NCI-H1105 treated with DMSO at 0.1 percent for 48 hours (cell line): ENCODE measurements around the gene LIPT1.
A peak's percentile ranks its signal among the peaks of the same experiment; 100 is the strongest.
"Not testable (repeated sequence)": the region's sequence is repeated elsewhere in the genome, so short reads cannot be mapped to it uniquely, and the experiment has no call there.

ENCODE experiments used
- DNase-seq: peaks from one replicate; lab custom pipeline; 2025; lab: John Stamatoyannopoulos, UW

The LIPT1 gene

GRCh38 chr2:99180755-99181623 lies 26.2 kb downstream of the LIPT1 start, which contains the start of the genes MITD1 and MRPL30:
Gene MITD1 (minus strand): TSS chr2:99181058. CDS start chr2:99180981, 77 bp downstream.
Gene MRPL30 (plus strand): TSS chr2:99181184. CDS start chr2:99186204, 5,020 bp downstream.
- DNase-seq: peak; percentile 91

DNA sequence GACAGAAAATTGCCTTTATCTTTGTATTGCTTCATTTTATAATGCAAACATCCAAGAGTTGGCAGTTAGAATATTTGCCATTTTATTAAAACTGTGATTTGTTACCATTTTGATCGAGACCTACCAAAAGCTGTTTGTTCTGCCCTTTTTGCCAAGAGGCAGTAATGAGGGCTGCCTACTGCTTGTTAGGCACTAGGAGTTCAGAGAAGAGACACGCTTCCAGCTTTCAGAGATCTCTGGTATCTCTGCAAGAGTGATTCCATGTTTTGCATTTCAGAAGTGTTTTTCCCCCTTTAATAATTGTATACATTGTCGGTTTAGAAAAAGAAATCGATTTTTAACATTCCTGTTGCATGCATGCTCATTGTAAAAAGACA lies 26.8 kb downstream of the LIPT1 start:
- no peak for DNase-seq

GRCh38 chr2:99183025-99183424 lies 28.3 kb downstream of the LIPT1 start:
- no peak for DNase-seq

- no peak for DNase-seq
These were observed 30.0 kb downstream of the LIPT1 start for GRCh38 chr2:99184811-99185210.

- no peak for DNase-seq
These were observed 32.2 kb downstream of the LIPT1 start for GRCh38 chr2:99187011-99187410.

- DNase-seq: no peak
These were observed 33.6 kb downstream of the LIPT1 start for GRCh38 chr2:99188357-99188756.

DNA sequence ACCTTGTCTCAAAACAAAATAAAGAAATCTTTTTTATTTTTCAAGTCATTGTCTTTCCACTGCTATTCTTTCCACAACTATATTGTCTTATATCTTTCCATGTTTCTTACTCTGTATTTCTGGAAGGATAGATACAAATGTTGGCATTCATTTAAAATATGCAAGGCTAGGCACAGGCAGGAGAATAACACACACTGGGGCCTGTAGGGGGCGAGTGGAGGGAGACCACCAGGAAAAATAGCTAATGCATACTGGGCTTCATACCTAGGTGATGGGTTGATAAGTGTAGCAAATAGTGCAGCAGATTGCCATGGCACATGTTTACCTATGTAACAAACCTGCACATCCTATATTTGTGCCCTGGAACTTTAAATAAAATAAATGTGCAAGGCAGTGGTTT lies 35.8 kb downstream of the LIPT1 start:
- DNase-seq: no peak

DNA sequence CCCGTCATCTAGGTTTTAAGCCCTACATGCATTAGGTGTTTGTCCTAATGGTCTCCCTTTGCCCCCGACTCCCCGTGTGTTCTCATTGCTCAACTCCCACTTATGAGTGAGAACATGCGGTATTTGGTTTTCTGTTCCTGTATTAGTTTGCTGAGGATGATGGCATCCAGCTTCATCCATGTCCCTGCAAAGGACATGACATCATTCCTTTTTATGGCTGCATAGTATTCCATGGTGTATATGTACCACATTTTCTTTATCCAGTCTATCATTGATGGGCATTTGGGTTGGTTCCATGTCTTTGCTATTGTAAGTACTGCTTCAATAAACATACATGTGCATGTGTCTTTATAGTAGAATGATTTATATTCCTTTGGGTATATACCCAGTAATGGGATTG lies 37.6 kb downstream of the LIPT1 start:
- DNase-seq: not testable (repeated sequence)

DNA sequence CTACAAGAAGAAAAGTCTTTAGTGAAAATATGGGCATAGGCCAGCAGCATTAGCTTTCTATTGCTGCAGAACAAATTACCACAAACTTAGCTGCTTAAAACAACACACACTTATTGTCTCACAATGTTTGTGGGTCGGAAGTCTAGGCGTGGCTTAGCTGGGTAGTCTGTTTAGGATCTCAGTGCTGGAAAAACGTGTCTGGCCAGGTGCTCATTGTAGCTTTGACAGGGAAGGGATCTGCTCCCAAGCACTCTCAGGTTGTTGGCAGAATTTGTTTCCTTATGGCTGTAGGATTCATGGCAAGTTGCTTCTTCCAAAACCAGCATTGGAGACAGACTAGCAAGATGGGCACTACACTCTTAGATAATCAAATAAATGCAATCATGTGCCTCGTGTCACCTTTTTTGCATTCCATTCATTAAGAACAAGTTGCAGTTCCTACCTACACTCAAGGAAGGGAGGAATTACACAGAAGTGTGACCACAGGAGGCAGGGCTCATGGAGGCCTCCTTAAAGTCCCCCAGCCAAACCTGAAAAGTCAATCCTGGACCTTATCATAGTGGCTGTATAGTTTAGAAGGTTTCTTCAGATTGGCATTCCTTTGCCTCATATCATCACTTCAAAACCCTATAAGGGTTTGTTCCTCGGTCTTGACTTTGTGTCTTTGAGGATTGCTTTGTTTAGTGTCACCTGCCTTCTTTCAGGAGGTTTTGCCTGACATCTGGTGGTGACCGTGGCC lies 43.5 kb downstream of the LIPT1 start:
- no peak for DNase-seq

- no peak for DNase-seq
These were observed 45.5 kb downstream of the LIPT1 start for GRCh38 chr2:99200076-99200800.

DNA sequence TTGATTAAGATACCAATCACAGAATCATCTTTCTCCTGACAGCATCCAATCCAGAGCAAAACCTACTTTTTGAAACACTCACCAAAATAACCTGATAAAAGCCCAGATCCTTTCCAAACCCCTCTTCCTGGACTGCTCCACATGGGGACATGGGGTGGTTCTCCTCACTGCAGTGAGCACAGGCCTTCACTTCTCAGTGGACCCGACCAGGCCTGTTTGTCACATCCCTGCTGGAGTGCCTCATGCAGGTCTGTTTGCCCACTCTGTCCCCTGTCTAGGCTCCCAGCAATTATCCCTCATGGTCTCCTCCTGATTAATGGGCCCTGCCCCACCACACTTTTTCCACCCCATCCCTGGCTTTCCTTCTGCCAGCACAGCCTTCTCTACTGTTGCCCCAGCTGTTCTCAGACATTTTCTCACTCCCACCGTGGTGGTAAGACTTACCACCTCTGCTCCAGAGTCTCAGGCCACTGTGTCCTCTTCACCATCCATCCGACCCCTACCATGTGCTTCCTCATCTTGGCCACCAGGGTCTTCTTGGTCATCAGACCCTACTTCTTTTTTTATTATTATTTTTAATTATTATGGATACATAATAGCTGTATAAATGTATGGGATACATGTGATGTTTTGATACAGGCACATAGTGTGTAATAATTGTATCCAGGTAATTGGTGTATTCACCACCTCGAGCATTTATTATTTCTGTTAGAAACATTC lies 47.4 kb downstream of the LIPT1 start:
- no peak for DNase-seq

DNA sequence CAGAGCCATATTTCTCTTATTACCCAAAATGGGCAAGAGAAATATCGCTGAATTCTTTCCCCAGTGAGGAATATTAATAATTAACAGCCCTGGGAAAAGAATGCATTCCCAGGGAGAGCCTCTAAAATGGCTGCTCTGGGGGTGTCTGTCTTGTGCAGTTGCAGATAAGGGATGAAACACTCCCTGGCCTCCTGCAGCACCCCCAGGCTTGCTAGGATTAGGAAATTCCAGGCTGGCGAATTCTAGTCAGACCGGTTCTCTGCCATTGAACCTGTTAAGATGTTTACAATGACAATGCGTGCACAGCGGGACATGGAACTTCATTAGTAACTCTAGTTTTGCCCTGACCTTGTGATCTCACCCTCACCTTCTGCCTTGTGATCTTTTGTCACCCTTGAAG lies 50.7 kb downstream of the LIPT1 start:
- no peak for DNase-seq
